Upper lobe of left lung (tissue), 6 donors: Measurements from ENCODE around the gene ADAMTSL2. TPM values are rescaled to one million over a fixed set of nuclear protein-coding genes. Genes with fewer than 3 reads are reported as not detected.

Source experiments
- ATAC-seq, 2 donors: fragments of 200-7000 bp; cut with Tn5 transposase; one replicate each; pipeline ENCODE4 v1.9.1; 2022; ENCODE audit warnings: mild to moderate bottlenecking in 2 of 2, moderate library complexity in 2 of 2; ENCODE audit not compliant: low FRiP score in 2 of 2
- DNase-seq, 2 donors: peaks; one replicate each; pipeline ENCODE4 v3.0.0-alpha.2; 2019 to 2020
- H3K27ac ChIP-seq, 4 donors: fragments of 200-600 bp; sonication (generic); one replicate each; pipeline ENCODE4 v1.5.1; 2016 to 2019
- H3K27me3 ChIP-seq, 4 donors: fragments of 200-600 bp; sonication (generic); one replicate each; pipeline ENCODE4 v1.5.1; 2017 to 2019
- H3K36me3 ChIP-seq, 4 donors: fragments of 200-600 bp; sonication (generic); one replicate each; pipeline ENCODE4 v1.5.1; 2016 to 2019
- H3K4me1 ChIP-seq, 4 donors: fragments of 200-600 bp; sonication (generic); one replicate each; pipeline ENCODE4 v1.5.1; 2018 to 2019
- H3K4me3 ChIP-seq, 4 donors: fragments of 200-600 bp; sonication (generic); one replicate each; pipeline ENCODE4 v1.5.1; 2017 to 2019; ENCODE audit warnings: mild to moderate bottlenecking in 2 of 4, moderate library complexity in 1 of 4
- H3K9me3 ChIP-seq, 4 donors: fragments of 200-600 bp; sonication (generic); one replicate each; pipeline ENCODE4 v1.5.1; 2018 to 2019
- CTCF ChIP-seq, 6 experiments: fragments of 450-650 bp in 4 of 6; fragments of 200-600 bp in 2 of 6; sonication (generic) in 2 of 6; IDR thresholded peaks; one replicate each; pipeline ENCODE4 v1.5.1; 2016 to 2019; ENCODE audit warnings: antibody characterized with exemption in 6 of 6
- EP300 ChIP-seq, 4 donors: sonication (generic); formaldehyde crosslinking; IDR thresholded peaks; one replicate each; pipeline ENCODE4 v1.5.1; 2017; ENCODE audit warnings: antibody characterized with exemption in 4 of 4, control low read depth in 2 of 4
- POLR2A ChIP-seq, 4 donors: fragments of 450-650 bp; IDR thresholded peaks; one replicate each; pipeline ENCODE4 v1.5.1; 2016 to 2017; ENCODE audit warnings: antibody characterized with exemption in 4 of 4, mild to moderate bottlenecking in 2 of 4
- POLR2AphosphoS5 ChIP-seq, 2 donors: sonication (generic); formaldehyde crosslinking; IDR thresholded peaks; one replicate each; pipeline ENCODE4 v1.5.1; 2017; ENCODE audit warnings: antibody characterized with exemption in 2 of 2
- WGBS, 2 donors: methylation state at CpG; one replicate each; pipeline ENCODE4 v1.1.5; 2017 to 2018; 5-methylcytosine and 5-hydroxymethylcytosine counted together
- total RNA-seq, 6 donors: library from RNA; depleted of rRNA in 4 of 6; stranded (reverse); fragments of >200 nt in 4 of 6; gene quantifications; one replicate each; pipeline versions ENCODE4 v1.1.0 to v1.2.1, GENCODE V29; 2016 to 2021
- donor health status: DM: no; HTN: no; CAD: no; lungs with moderate emphysema.
- donor health status: DM: no; HTN: yes; CAD: no; lungs with severe emphysema.

ADAMTSL2 gene
- total RNA-seq, 6 donors from 2014 or later: 1.4 to 34.8 (median 19.2) TPM

GRCh38 chr9:133495327-133496293, 38.9 kb upstream of the ADAMTSL2 start:
- no peak for ATAC-seq
- no peak for TF ChIP-seq POLR2AphosphoS5 (IDR thresholded peaks at IDR 0.05)
- TF ChIP-seq POLR2A (IDR thresholded peaks at IDR 0.05): no peak
- no peak for TF ChIP-seq EP300 (IDR thresholded peaks at IDR 0.05)
- TF ChIP-seq CTCF (IDR thresholded peaks at IDR 0.05): no peak
- no peak for DNase-seq
- WGBS, 2 donors: 92 to 95% methylated on average over 24 of the region's 24 CpGs
- Histone ChIP-seq H3K36me3 (no peaks in the 10 kb centered on the region), H3K4me3 (no peak overlapping the region), H3K27ac (no peak overlapping the region), H3K9me3 (no peaks in the 10 kb centered on the region), H3K4me1 (peaks cover 5 to 22% (median 15%) of the 10 kb centered on the region in 4 donors), H3K27me3 (no peaks in the 10 kb centered on the region)

- no peak for ATAC-seq
- Histone ChIP-seq H3K27me3 (no peaks in the 10 kb centered on the region), H3K9me3 (peaks cover 5 to 10% (median 9%) of the 10 kb centered on the region in 4 donors), H3K4me3 (no peak overlapping the region), H3K27ac (peak overlapping the region in 2 of 4 donors; percentile 35), H3K4me1 (peaks cover 5 to 13% (median 9%) of the 10 kb centered on the region in 4 donors), H3K36me3 (no peaks in the 10 kb centered on the region)
- DNase-seq: peak in 1 of 2 donors; percentile 68
- no peak for TF ChIP-seq POLR2A (IDR thresholded peaks at IDR 0.05)
- TF ChIP-seq CTCF (IDR thresholded peaks at IDR 0.05): no peak
- TF ChIP-seq EP300 (IDR thresholded peaks at IDR 0.05): no peak
- TF ChIP-seq POLR2AphosphoS5 (IDR thresholded peaks at IDR 0.05): no peak
- 68 to 79% methylated on average over 14 to 32 of the region's 35 CpGs for WGBS, 2 donors
Measured at GRCh38 chr9:133496861-133497842, 37.4 kb upstream of the ADAMTSL2 start.

- DNase-seq (peak; percentile 38 to 70), ATAC-seq (peak; percentile 54 to 69)
- Histone ChIP-seq H3K4me3 (no peak overlapping the region), H3K4me1 (peaks cover 0 to 9% (median 5%) of the 10 kb centered on the region in 4 donors), H3K27me3 (no peaks in the 10 kb centered on the region), H3K9me3 (peaks cover 8 to 15% (median 14%) of the 10 kb centered on the region in 4 donors), H3K27ac (peak overlapping the region; percentile 22 to 72 (median 62)), H3K36me3 (no peaks in the 10 kb centered on the region)
- WGBS, 2 donors: 59 to 73% methylated on average over 3 to 19 of the region's 19 CpGs
- TF ChIP-seq POLR2AphosphoS5 (IDR thresholded peaks at IDR 0.05) (peak; percentile 86 to 87), CTCF (IDR thresholded peaks at IDR 0.05) (peak in 1 of 6 experiments; percentile 13), POLR2A (IDR thresholded peaks at IDR 0.05) (no peak), EP300 (IDR thresholded peaks at IDR 0.05) (peak; percentile 77 to 95 (median 84))
Measured at GRCh38 chr9:133499132-133499891, 35.2 kb upstream of the ADAMTSL2 start.

- ATAC-seq: no peak
- Histone ChIP-seq H3K27me3 (no peaks in the 10 kb centered on the region), H3K4me3 (no peak overlapping the region), H3K27ac (peak overlapping the region; percentile 22 to 72 (median 62)), H3K36me3 (no peaks in the 10 kb centered on the region), H3K9me3 (peaks cover 8 to 15% (median 14%) of the 10 kb centered on the region in 4 donors), H3K4me1 (peaks cover 0 to 9% (median 5%) of the 10 kb centered on the region in 4 donors)
- WGBS, 2 donors: 79 to 88% methylated on average over 5 to 12 of the region's 12 CpGs
- DNase-seq: no peak
- TF ChIP-seq EP300 (IDR thresholded peaks at IDR 0.05) (no peak), POLR2AphosphoS5 (IDR thresholded peaks at IDR 0.05) (no peak), POLR2A (IDR thresholded peaks at IDR 0.05) (no peak), CTCF (IDR thresholded peaks at IDR 0.05) (no peak)
Measured at GRCh38 chr9:133499892-133500270, 34.6 kb upstream of the ADAMTSL2 start.
